Liver (tissue), 3 donors: ENCODE measurements around the gene FTO.

Experiments
- RAD21 ChIP-seq, 2 donors: IDR thresholded peaks; 2 replicates each; pipeline ENCODE4 v1.6.1; 2016; ENCODE audit warnings: antibody characterized with exemption in 2 of 2, mild to moderate bottlenecking in 2 of 2
- SP1 ChIP-seq: IDR thresholded peaks from 2 replicates; pipeline ENCODE4 v1.6.1; 2018; ENCODE audit warnings: antibody characterized with exemption, mild to moderate bottlenecking
- TAF1 ChIP-seq: conservative IDR thresholded peaks from 2 replicates; pipeline ENCODE4 v1.6.1; 2016; ENCODE audit warnings: antibody characterized with exemption, mild to moderate bottlenecking
- TF ChIP-seq, protein P1 (sequence below): fragments of 150-350 bp; IDR thresholded peaks from 2 replicates; pipeline ENCODE4 v1.5.1; 2017; ENCODE audit warnings: improper control_type of control experiment, low read depth, low read length; ENCODE audit not compliant: missing input control
- TF ChIP-seq, protein P2 (sequence below): IDR thresholded peaks from 2 replicates; pipeline ENCODE4 v1.6.1; 2016; ENCODE audit warnings: antibody characterized with exemption, mild to moderate bottlenecking
- TF ChIP-seq, protein P3 (sequence below): IDR thresholded peaks from 2 replicates; pipeline ENCODE4 v1.6.1; 2016; ENCODE audit warnings: antibody characterized with exemption
- donor health status: healthy.
- donor health status: healthy.

DNA sequence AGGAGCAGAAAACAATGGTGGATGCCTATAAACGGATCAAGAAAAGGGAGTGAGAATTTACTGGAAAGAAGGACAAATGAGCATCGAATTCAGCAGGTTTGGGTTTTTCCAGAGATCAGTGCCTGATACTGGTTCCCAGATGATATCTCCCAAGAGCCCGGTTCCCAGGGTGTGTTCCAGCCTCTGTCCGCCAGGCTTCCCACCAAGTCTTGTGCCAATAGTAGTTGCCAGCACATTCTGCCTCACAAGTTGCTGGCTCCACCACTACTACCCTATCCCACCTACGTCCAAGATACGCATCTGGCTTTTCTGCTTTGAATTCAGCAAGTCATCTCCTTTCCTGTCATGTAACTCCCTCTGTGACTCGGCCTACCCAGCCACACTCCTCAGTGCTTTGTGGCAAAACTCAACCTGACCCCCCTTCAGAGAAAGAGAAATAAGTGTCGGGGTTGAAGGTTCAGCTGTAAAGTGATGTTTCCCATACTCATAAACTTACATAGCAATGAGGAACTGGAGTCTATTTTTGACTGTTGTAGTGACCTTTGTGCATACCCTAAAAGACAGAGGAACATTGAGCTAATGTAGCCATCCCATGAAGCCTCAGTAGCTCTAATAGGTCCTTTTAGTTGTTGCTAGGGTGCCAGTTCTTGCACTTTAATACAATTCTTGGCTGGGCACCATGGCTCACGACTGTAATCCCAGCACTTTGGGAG, 305.7 kb downstream of the FTO start:
- TF ChIP-seq, protein P1, sequence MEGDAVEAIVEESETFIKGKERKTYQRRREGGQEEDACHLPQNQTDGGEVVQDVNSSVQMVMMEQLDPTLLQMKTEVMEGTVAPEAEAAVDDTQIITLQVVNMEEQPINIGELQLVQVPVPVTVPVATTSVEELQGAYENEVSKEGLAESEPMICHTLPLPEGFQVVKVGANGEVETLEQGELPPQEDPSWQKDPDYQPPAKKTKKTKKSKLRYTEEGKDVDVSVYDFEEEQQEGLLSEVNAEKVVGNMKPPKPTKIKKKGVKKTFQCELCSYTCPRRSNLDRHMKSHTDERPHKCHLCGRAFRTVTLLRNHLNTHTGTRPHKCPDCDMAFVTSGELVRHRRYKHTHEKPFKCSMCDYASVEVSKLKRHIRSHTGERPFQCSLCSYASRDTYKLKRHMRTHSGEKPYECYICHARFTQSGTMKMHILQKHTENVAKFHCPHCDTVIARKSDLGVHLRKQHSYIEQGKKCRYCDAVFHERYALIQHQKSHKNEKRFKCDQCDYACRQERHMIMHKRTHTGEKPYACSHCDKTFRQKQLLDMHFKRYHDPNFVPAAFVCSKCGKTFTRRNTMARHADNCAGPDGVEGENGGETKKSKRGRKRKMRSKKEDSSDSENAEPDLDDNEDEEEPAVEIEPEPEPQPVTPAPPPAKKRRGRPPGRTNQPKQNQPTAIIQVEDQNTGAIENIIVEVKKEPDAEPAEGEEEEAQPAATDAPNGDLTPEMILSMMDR: no peak
- TF ChIP-seq SP1 (no peak), RAD21 (IDR thresholded peaks at IDR 0.05) (no peak), TAF1 (no peak)
- TF ChIP-seq, protein P2, sequence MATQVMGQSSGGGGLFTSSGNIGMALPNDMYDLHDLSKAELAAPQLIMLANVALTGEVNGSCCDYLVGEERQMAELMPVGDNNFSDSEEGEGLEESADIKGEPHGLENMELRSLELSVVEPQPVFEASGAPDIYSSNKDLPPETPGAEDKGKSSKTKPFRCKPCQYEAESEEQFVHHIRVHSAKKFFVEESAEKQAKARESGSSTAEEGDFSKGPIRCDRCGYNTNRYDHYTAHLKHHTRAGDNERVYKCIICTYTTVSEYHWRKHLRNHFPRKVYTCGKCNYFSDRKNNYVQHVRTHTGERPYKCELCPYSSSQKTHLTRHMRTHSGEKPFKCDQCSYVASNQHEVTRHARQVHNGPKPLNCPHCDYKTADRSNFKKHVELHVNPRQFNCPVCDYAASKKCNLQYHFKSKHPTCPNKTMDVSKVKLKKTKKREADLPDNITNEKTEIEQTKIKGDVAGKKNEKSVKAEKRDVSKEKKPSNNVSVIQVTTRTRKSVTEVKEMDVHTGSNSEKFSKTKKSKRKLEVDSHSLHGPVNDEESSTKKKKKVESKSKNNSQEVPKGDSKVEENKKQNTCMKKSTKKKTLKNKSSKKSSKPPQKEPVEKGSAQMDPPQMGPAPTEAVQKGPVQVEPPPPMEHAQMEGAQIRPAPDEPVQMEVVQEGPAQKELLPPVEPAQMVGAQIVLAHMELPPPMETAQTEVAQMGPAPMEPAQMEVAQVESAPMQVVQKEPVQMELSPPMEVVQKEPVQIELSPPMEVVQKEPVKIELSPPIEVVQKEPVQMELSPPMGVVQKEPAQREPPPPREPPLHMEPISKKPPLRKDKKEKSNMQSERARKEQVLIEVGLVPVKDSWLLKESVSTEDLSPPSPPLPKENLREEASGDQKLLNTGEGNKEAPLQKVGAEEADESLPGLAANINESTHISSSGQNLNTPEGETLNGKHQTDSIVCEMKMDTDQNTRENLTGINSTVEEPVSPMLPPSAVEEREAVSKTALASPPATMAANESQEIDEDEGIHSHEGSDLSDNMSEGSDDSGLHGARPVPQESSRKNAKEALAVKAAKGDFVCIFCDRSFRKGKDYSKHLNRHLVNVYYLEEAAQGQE: no peak
- TF ChIP-seq, protein P3, sequence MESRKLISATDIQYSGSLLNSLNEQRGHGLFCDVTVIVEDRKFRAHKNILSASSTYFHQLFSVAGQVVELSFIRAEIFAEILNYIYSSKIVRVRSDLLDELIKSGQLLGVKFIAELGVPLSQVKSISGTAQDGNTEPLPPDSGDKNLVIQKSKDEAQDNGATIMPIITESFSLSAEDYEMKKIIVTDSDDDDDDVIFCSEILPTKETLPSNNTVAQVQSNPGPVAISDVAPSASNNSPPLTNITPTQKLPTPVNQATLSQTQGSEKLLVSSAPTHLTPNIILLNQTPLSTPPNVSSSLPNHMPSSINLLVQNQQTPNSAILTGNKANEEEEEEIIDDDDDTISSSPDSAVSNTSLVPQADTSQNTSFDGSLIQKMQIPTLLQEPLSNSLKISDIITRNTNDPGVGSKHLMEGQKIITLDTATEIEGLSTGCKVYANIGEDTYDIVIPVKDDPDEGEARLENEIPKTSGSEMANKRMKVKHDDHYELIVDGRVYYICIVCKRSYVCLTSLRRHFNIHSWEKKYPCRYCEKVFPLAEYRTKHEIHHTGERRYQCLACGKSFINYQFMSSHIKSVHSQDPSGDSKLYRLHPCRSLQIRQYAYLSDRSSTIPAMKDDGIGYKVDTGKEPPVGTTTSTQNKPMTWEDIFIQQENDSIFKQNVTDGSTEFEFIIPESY: no peak
